Prostate gland (tissue), 2 donors: ENCODE measurements around the gene BIRC7.

Source experiments
- CTCF ChIP-seq, 4 experiments: fragments of 200-600 bp in 2 of 4; fragments of 450-650 bp in 2 of 4; sonication (generic) in 2 of 4; IDR thresholded peaks; 1 replicate in 3 of 4; 2 replicates in 1 of 4; pipeline ENCODE4 v1.5.1; 2016 to 2019; ENCODE audit warnings: antibody characterized with exemption in 4 of 4, mild to moderate bottlenecking in 2 of 4, moderate library complexity in 2 of 4
- POLR2A ChIP-seq: fragments of 450-650 bp; IDR thresholded peaks from one replicate; pipeline ENCODE4 v1.6.1; 2016; ENCODE audit warnings: antibody characterized with exemption, mild to moderate bottlenecking
- POLR2AphosphoS5 ChIP-seq: sonication (generic); formaldehyde crosslinking; IDR thresholded peaks from one replicate; pipeline ENCODE4 v1.6.1; 2017; ENCODE audit warnings: antibody characterized with exemption

DNA sequence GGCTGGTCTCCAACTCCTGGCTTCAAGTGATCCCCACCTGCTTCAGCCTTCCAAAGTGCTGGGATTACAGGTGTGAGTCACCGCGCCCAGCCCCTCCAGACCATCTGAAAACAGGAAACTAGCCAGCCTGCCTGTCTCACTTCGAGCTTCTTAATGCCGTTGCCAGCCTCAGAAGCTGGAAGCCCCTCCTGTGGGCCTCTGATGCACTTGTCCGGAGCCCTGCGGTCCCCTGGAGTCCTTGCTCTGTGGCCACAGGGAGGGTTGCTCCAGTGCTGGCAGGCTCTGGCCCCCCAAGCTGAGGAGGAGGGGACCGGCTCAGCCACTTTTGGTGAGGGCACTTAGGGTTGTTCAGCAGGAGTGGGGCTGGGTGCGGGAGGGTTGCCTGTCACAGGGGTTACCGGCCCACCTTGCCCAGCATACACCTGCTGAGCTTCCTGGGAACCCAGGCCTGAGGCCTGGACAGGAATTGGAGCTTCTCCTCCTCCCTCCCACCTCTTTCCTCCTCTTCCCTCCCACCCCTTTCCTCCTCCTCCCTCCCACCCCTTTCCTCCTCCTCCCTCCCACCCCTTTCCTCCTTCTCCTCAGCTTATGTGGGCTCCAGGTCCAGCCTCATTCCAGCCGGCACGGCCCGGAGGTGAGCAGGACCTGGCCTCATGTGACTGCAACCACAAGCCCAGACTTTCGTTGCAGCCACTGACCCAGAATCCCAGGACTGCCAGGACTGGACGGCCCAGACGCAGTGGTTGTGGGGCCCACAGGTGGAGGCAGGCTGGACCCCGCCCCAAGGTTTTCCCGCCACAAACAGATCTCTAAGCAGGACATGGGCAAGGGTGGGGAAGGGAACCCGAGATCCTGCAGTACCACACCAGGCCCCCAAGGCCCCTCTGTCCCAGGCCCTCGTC, 9.4 kb upstream of the BIRC7 start:
- TF ChIP-seq CTCF (IDR thresholded peaks at IDR 0.05) (no peak), POLR2A (no peak), POLR2AphosphoS5 (no peak)
